ENCODE data around the gene PADI1.

The PADI1 gene

GRCh38 chr1:17181781-17182464, 23.0 kb upstream of the PADI1 start:
- no peak for TF ChIP-seq CTCF (IDR thresholded peaks at IDR 0.05; ENCODE audit: low read depth, low read length)
- no peak for DNase-seq (ENCODE audit: low read depth in 2 of 2)
- no peak overlapping the region for H3K4me3 ChIP-seq (replicated peaks in 1 of 2; ENCODE audit: low read depth in 2 of 2, low read length in 2 of 2)

GRCh38 chr1:17183388-17184160, 21.4 kb upstream of the PADI1 start:
- no peak for TF ChIP-seq CTCF (IDR thresholded peaks at IDR 0.05; ENCODE audit: low read depth, low read length)
- no peak overlapping the region for H3K4me3 ChIP-seq (replicated peaks in 1 of 2; ENCODE audit: low read depth in 2 of 2, low read length in 2 of 2)
- no peak for DNase-seq (ENCODE audit: low read depth in 2 of 2)

GRCh38 chr1:17184161-17184665, 20.7 kb upstream of the PADI1 start:
- TF ChIP-seq CTCF (IDR thresholded peaks at IDR 0.05; ENCODE audit: low read depth, low read length) = no peak

GRCh38 chr1:17184822-17185484, 20.0 kb upstream of the PADI1 start:
- no peak for DNase-seq (ENCODE audit: low read depth in 2 of 2)
- no peak for TF ChIP-seq CTCF (IDR thresholded peaks at IDR 0.05; ENCODE audit: low read depth, low read length)
- H3K4me3 ChIP-seq (replicated peaks in 1 of 2; ENCODE audit: low read depth in 2 of 2, low read length in 2 of 2) = no peak overlapping the region

More at GRCh38 chr1:17184161-17184665, 20.7 kb upstream of the PADI1 start:
- H3K4me3 ChIP-seq (replicated peaks in 1 of 2; ENCODE audit: low read depth in 2 of 2, low read length in 2 of 2) = no peak overlapping the region
- no peak for DNase-seq (ENCODE audit: low read depth in 2 of 2)

GRCh38 chr1:17185485-17185860, 19.5 kb upstream of the PADI1 start:
- no peak for TF ChIP-seq CTCF (IDR thresholded peaks at IDR 0.05; ENCODE audit: low read depth, low read length)
- no peak overlapping the region for H3K4me3 ChIP-seq (replicated peaks in 1 of 2; ENCODE audit: low read depth in 2 of 2, low read length in 2 of 2)

GRCh38 chr1:17186216-17186909, 18.6 kb upstream of the PADI1 start:
- TF ChIP-seq CTCF (IDR thresholded peaks at IDR 0.05; ENCODE audit: low read depth, low read length) = no peak
- no peak for DNase-seq (ENCODE audit: low read depth in 2 of 2)
- no peak overlapping the region for H3K4me3 ChIP-seq (replicated peaks in 1 of 2; ENCODE audit: low read depth in 2 of 2, low read length in 2 of 2)

More at GRCh38 chr1:17185485-17185860, 19.5 kb upstream of the PADI1 start:
- no peak for DNase-seq (ENCODE audit: low read depth in 2 of 2)

Measured in cardiac fibroblast (primary cell).